CD4-positive, CD25-positive, alpha-beta regulatory T cell (primary cell): ENCODE measurements around the gene SAV1. TPM values are rescaled to one million over a fixed set of nuclear protein-coding genes. Genes with fewer than 3 reads are reported as not detected.
A peak's percentile ranks its signal among the peaks of the same experiment; 100 is the strongest.

ENCODE experiments used
- ATAC-seq, 2 donors: fragments of 150-1000 bp; cut with Tn5 transposase; one replicate each; pipeline ENCODE4 v1.10.0; 2021; ENCODE audit warnings: low read depth in 2 of 2, moderate number of reproducible peaks in 2 of 2, moderate library complexity in 1 of 2
- DNase-seq, 3 donors: peaks; one replicate each; pipeline versions ENCODE4 v3.0.0 to v3.0.0-alpha.2; 2012 to 2022; ENCODE audit warnings: mixed read lengths in 1 of 3
- H3K27ac ChIP-seq: one replicate; pipeline ENCODE4 v1.7.0; 2013; ENCODE audit warnings: mild to moderate bottlenecking, low read length; ENCODE audit not compliant: insufficient read depth, poor library complexity, severe bottlenecking
- H3K27me3 ChIP-seq: one replicate; pipeline ENCODE4 v1.7.0; 2013; ENCODE audit warnings: low read length; ENCODE audit not compliant: control insufficient read depth, insufficient read depth
- H3K36me3 ChIP-seq: one replicate; pipeline ENCODE4 v1.7.0; 2013; ENCODE audit warnings: mild to moderate bottlenecking, low read length, moderate library complexity; ENCODE audit not compliant: control insufficient read depth, insufficient read depth
- H3K4me1 ChIP-seq: 2 replicates; pipeline ENCODE4 v1.7.0; 2013; ENCODE audit warnings: mild to moderate bottlenecking, low read length; ENCODE audit not compliant: insufficient read depth, control insufficient read depth, poor library complexity, severe bottlenecking
- H3K4me3 ChIP-seq: one replicate; pipeline ENCODE4 v1.7.0; 2013; ENCODE audit warnings: low read depth, mild to moderate bottlenecking, low read length, moderate library complexity
- H3K9me3 ChIP-seq, 2 experiments: 1 replicate in 1 of 2; 2 replicates in 1 of 2; pipeline ENCODE4 v1.7.0; 2013; ENCODE audit warnings: low read length in 2 of 2, mild to moderate bottlenecking in 1 of 2, moderate library complexity in 1 of 2; ENCODE audit not compliant: control insufficient read depth in 2 of 2
- H3K27ac Mint-ChIP-seq, 3 donors: one replicate each; pipeline ENCODE4 v1.8.0; 2020 to 2022; ENCODE audit warnings: mild to moderate bottlenecking in 3 of 3, mixed read lengths in 3 of 3, moderate library complexity in 2 of 3
- H3K27me3 Mint-ChIP-seq: one replicate; pipeline ENCODE4 v1.8.0; 2022; ENCODE audit warnings: mild to moderate bottlenecking, mixed read lengths
- H3K36me3 Mint-ChIP-seq: one replicate; pipeline ENCODE4 v1.8.0; 2020; ENCODE audit warnings: mixed read lengths
- H3K4me1 Mint-ChIP-seq, 4 donors: one replicate each; pipeline ENCODE4 v1.8.0; 2020 to 2022; ENCODE audit warnings: mixed read lengths in 4 of 4, mild to moderate bottlenecking in 1 of 4
- H3K4me3 Mint-ChIP-seq, 4 donors: one replicate each; pipeline ENCODE4 v1.8.0; 2020 to 2022; ENCODE audit warnings: mild to moderate bottlenecking in 4 of 4, mixed read lengths in 4 of 4, moderate library complexity in 3 of 4
- H3K9me3 Mint-ChIP-seq, 7 donors: one replicate each; pipeline ENCODE4 v1.8.0; 2020 to 2022; ENCODE audit warnings: mixed read lengths in 7 of 7, mild to moderate bottlenecking in 3 of 7, moderate library complexity in 2 of 7
- polyA plus RNA-seq, 4 donors: library from polyadenylated mRNA; unstranded; fragments of 300-500 nt; fragmentation: Illumina TruSeq; gene quantifications; one replicate each; pipeline ENCODE4 v1.2.3, GENCODE V29; 2021
- total RNA-seq: library from RNA; stranded (reverse); gene quantifications from one replicate; pipeline ENCODE4 v1.2.3, GENCODE V29; 2022

SAV1 gene
- total and polyA plus RNA-seq, 5 donors from 2014 or later = 4.8 to 9.2 (median 7.6) TPM

DNA sequence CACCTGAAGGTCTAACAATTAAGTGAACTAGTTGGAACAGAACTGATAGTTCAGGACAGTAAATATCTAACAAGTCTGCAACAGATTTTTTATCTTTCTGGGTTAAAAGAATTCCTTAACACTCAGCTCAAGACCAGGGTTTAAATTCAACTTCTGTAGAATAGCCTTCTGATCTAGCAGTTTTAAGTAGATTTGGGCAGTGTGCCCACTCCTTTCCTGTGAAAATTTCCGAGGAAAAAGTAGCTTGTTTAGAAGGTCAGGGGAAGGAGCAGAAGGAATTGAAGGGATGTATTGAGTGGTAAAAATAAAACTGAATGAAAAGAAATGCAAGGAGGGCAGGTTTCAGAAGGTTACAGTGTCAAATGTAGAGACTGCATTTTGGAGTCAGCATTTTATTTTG, 62.3 kb downstream of the SAV1 start:
- ATAC-seq = no peak
- H3K4me3 ChIP-seq = no peak overlapping the region
- no peaks in the 10 kb centered on the region for H3K9me3 ChIP-seq
- peaks cover 5% of the 10 kb centered on the region for H3K27me3 ChIP-seq
- no peaks in the 10 kb centered on the region for H3K4me1 Mint-ChIP-seq
- no peaks in the 10 kb centered on the region for H3K36me3 Mint-ChIP-seq
- H3K9me3 Mint-ChIP-seq = no peaks in the 10 kb centered on the region
- no peak overlapping the region for H3K27ac Mint-ChIP-seq
- H3K36me3 ChIP-seq = no peaks in the 10 kb centered on the region
- no peaks in the 10 kb centered on the region for H3K4me1 ChIP-seq
- peaks cover 23% of the 10 kb centered on the region for H3K27me3 Mint-ChIP-seq
- no peak for DNase-seq
- H3K27ac ChIP-seq = no peak overlapping the region
- no peak overlapping the region for H3K4me3 Mint-ChIP-seq

- DNase-seq (no peak), ATAC-seq (no peak)
- H3K27me3 ChIP-seq = no peaks in the 10 kb centered on the region
- Mint-ChIP-seq H3K9me3 (no peaks in the 10 kb centered on the region), H3K36me3 (no peaks in the 10 kb centered on the region), H3K4me1 (no peaks in the 10 kb centered on the region), H3K27ac (no peak overlapping the region), H3K4me3 (no peak overlapping the region), H3K27me3 (peaks cover 14% of the 10 kb centered on the region)
- no peaks in the 10 kb centered on the region for H3K36me3 ChIP-seq
- no peaks in the 10 kb centered on the region for H3K4me1 ChIP-seq
- no peak overlapping the region for H3K4me3 ChIP-seq
- H3K27ac ChIP-seq = no peak overlapping the region
- H3K9me3 ChIP-seq = no peaks in the 10 kb centered on the region
Observed at GRCh38 chr14:50603565-50603964, 64.5 kb downstream of the SAV1 start.

- Mint-ChIP-seq H3K27me3 (peaks cover 17% of the 10 kb centered on the region), H3K4me3 (no peak overlapping the region), H3K4me1 (no peaks in the 10 kb centered on the region), H3K9me3 (no peaks in the 10 kb centered on the region), H3K36me3 (no peaks in the 10 kb centered on the region), H3K27ac (peak overlapping the region in 1 of 3 donors; percentile 19)
- ATAC-seq = no peak
- no peak overlapping the region for H3K27ac ChIP-seq
- no peaks in the 10 kb centered on the region for H3K4me1 ChIP-seq
- H3K36me3 ChIP-seq = no peaks in the 10 kb centered on the region
- H3K9me3 ChIP-seq = no peaks in the 10 kb centered on the region
- DNase-seq = no peak
- no peaks in the 10 kb centered on the region for H3K27me3 ChIP-seq
- H3K4me3 ChIP-seq = no peak overlapping the region
Observed at GRCh38 chr14:50602035-50602434, 66.1 kb downstream of the SAV1 start.

- no peaks in the 10 kb centered on the region for H3K27me3 ChIP-seq
- H3K36me3 ChIP-seq = no peaks in the 10 kb centered on the region
- ATAC-seq = no peak
- no peaks in the 10 kb centered on the region for H3K4me1 ChIP-seq
- Mint-ChIP-seq H3K36me3 (no peaks in the 10 kb centered on the region), H3K4me3 (no peak overlapping the region), H3K9me3 (no peaks in the 10 kb centered on the region), H3K27me3 (peaks cover 17% of the 10 kb centered on the region), H3K4me1 (no peaks in the 10 kb centered on the region), H3K27ac (no peak overlapping the region)
- H3K4me3 ChIP-seq = no peak overlapping the region
- no peak overlapping the region for H3K27ac ChIP-seq
- no peaks in the 10 kb centered on the region for H3K9me3 ChIP-seq
- DNase-seq = no peak
Observed at GRCh38 chr14:50601394-50601793, 66.7 kb downstream of the SAV1 start.

DNA sequence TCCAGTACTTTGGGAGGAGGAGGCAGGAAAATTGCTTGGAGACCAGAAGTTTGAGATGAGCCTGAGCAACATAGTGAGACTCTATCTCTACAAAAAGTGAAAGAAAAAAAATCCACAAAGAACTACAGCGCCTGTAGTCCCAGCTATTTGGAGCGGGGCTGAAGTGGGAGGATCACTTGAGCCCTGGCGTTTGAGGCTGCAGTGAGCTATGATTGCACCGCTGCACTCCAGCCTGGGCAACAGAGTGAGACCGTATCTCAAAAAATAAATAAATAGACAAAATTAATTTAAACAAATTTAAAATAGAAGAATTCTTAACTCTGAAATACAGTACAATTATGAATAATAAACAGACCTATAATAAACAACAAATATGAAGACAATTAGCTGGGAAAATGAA, 67.3 kb downstream of the SAV1 start:
- H3K27ac Mint-ChIP-seq = no peak overlapping the region
- H3K4me3 ChIP-seq = no peak overlapping the region
- H3K4me1 Mint-ChIP-seq = no peaks in the 10 kb centered on the region
- no peak overlapping the region for H3K4me3 Mint-ChIP-seq
- DNase-seq = no peak
- H3K27ac ChIP-seq = no peak overlapping the region
- no peaks in the 10 kb centered on the region for H3K9me3 ChIP-seq
- H3K27me3 Mint-ChIP-seq = peaks cover 17% of the 10 kb centered on the region
- no peaks in the 10 kb centered on the region for H3K9me3 Mint-ChIP-seq
- no peaks in the 10 kb centered on the region for H3K36me3 ChIP-seq
- no peaks in the 10 kb centered on the region for H3K36me3 Mint-ChIP-seq
- ATAC-seq = no peak
- no peaks in the 10 kb centered on the region for H3K27me3 ChIP-seq
- no peaks in the 10 kb centered on the region for H3K4me1 ChIP-seq

DNA sequence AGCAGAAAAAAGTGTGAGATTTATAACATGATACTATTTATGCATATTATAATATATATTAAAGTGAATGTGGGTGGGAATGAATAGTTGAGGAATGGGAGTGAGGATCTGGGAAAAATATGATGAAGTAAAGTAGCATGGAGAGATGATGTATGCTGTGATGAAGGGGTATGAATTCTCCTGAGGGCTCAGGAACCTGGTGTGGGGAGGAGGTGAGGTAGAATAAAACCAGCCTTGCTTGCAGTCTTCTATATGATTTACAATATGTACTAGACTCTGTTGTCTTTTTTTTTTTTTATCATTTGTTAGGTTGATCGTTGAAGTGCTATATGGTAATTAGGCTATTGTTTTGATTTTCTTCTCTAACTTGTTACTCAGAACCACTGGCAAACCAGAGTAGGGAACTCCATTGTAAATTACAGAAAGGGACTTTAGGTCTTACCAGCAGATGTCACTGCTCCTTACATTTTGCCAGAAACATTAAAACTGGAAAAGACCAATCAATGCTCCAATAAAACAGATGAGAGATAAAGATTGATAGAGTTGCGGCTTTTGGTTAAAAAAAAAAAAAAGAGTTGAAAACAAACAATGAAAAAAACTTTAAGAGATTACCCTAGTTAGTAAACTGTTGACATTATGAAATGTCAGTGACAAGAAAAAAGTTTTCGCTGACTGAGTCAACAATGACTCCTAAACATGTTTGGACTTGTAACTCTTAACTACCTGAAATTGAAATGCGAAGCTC, 68.2 kb downstream of the SAV1 start:
- no peaks in the 10 kb centered on the region for H3K4me1 ChIP-seq
- ATAC-seq (no peak), DNase-seq (peak in 2 of 3 donors; percentile 17 to 42)
- Mint-ChIP-seq H3K9me3 (no peaks in the 10 kb centered on the region), H3K4me1 (no peaks in the 10 kb centered on the region), H3K4me3 (no peak overlapping the region), H3K36me3 (no peaks in the 10 kb centered on the region), H3K27me3 (peaks cover 13% of the 10 kb centered on the region), H3K27ac (no peak overlapping the region)
- H3K27me3 ChIP-seq = no peaks in the 10 kb centered on the region
- no peak overlapping the region for H3K4me3 ChIP-seq
- no peak overlapping the region for H3K27ac ChIP-seq
- H3K9me3 ChIP-seq = no peaks in the 10 kb centered on the region
- no peaks in the 10 kb centered on the region for H3K36me3 ChIP-seq

- no peaks in the 10 kb centered on the region for H3K9me3 Mint-ChIP-seq
- no peaks in the 10 kb centered on the region for H3K4me1 Mint-ChIP-seq
- Histone ChIP-seq H3K27me3 (no peaks in the 10 kb centered on the region), H3K27ac (no peak overlapping the region), H3K4me1 (no peaks in the 10 kb centered on the region), H3K4me3 (no peak overlapping the region), H3K9me3 (no peaks in the 10 kb centered on the region), H3K36me3 (no peaks in the 10 kb centered on the region)
- no peaks in the 10 kb centered on the region for H3K36me3 Mint-ChIP-seq
- no peak overlapping the region for H3K4me3 Mint-ChIP-seq
- ATAC-seq (no peak), DNase-seq (no peak)
- H3K27me3 Mint-ChIP-seq = peaks cover 16% of the 10 kb centered on the region
- no peak overlapping the region for H3K27ac Mint-ChIP-seq
Observed at GRCh38 chr14:50598765-50599164, 69.3 kb downstream of the SAV1 start.

GRCh38 chr14:50594577-50595316, 73.4 kb downstream of the SAV1 start:
- Mint-ChIP-seq H3K27me3 (peaks cover 28% of the 10 kb centered on the region), H3K27ac (no peak overlapping the region), H3K9me3 (no peaks in the 10 kb centered on the region), H3K4me1 (no peaks in the 10 kb centered on the region), H3K4me3 (no peak overlapping the region), H3K36me3 (no peaks in the 10 kb centered on the region)
- Histone ChIP-seq H3K27me3 (no peaks in the 10 kb centered on the region), H3K27ac (no peak overlapping the region), H3K9me3 (no peaks in the 10 kb centered on the region), H3K4me1 (no peaks in the 10 kb centered on the region), H3K36me3 (no peaks in the 10 kb centered on the region), H3K4me3 (no peak overlapping the region)
- DNase-seq = no peak
- no peak for ATAC-seq
